ENCODE results near the gene DOCK9. TPM values are rescaled to one million over a fixed set of nuclear protein-coding genes. Genes with fewer than 3 reads are reported as not detected.

Gene DOCK9
- total RNA-seq, 6 donors from 2014 or later = 155 to 284 (median 170) TPM

DNA sequence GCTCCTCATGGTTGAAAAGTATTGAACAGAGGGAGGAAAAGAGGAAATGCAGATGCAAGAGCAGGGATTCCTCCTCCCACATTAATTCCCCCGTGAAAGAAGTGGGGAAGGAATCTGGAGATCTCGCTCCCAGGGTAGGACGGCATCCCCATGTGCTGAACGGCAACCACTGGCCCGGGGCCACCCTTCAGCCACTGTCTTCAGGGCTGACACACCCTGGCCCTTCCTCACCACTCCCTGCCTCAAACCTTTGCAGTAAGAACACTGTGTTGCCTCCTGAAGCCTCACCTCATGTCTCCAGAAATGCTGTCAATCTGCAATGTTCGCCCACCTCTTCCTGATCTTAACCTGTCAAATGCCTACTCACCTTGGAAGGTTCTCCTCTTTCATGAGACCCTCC lies 10.9 kb upstream of the DOCK9 start:
- WGBS, 2 donors = 57 to 64% methylated on average over 6 of the region's 6 CpGs
- Histone ChIP-seq H3K27ac (peak overlapping the region in 1 of 4 donors; percentile 21), H3K4me1 (peaks cover 4 to 36% (median 12%) of the 10 kb centered on the region in 4 donors), H3K36me3 (no peaks in the 10 kb centered on the region), H3K27me3 (no peaks in the 10 kb centered on the region), H3K4me3 (no peak overlapping the region), H3K9me3 (no peaks in the 10 kb centered on the region)
- ATAC-seq (ENCODE audit: low FRiP score in 2 of 2) = no peak
- DNase-seq = peak in 1 of 2 donors; percentile 24
- TF ChIP-seq POLR2A (IDR thresholded peaks at IDR 0.05) = no peak
- no peak for TF ChIP-seq EP300 (IDR thresholded peaks at IDR 0.05)
- TF ChIP-seq POLR2AphosphoS5 (IDR thresholded peaks at IDR 0.05) = no peak
- TF ChIP-seq CTCF (IDR thresholded peaks at IDR 0.05) = no peak

- H3K36me3 ChIP-seq = no peaks in the 10 kb centered on the region
- ATAC-seq (ENCODE audit: low FRiP score in 2 of 2) = no peak
- H3K4me1 ChIP-seq = peaks cover 4 to 36% (median 12%) of the 10 kb centered on the region in 4 donors
- H3K27me3 ChIP-seq = no peaks in the 10 kb centered on the region
- peak overlapping the region in 1 of 4 donors; percentile 21 for H3K27ac ChIP-seq
- no peaks in the 10 kb centered on the region for H3K9me3 ChIP-seq
- WGBS, 2 donors = 63 to 66% methylated on average over 5 of the region's 5 CpGs
- no peak for TF ChIP-seq POLR2A (IDR thresholded peaks at IDR 0.05)
- TF ChIP-seq CTCF (IDR thresholded peaks at IDR 0.05) = no peak
- TF ChIP-seq EP300 (IDR thresholded peaks at IDR 0.05) = no peak
- TF ChIP-seq POLR2AphosphoS5 (IDR thresholded peaks at IDR 0.05) = no peak
- no peak overlapping the region for H3K4me3 ChIP-seq
- no peak for DNase-seq
These were observed 10.4 kb upstream of the DOCK9 start for GRCh38 chr13:98988277-98988676.

DNA sequence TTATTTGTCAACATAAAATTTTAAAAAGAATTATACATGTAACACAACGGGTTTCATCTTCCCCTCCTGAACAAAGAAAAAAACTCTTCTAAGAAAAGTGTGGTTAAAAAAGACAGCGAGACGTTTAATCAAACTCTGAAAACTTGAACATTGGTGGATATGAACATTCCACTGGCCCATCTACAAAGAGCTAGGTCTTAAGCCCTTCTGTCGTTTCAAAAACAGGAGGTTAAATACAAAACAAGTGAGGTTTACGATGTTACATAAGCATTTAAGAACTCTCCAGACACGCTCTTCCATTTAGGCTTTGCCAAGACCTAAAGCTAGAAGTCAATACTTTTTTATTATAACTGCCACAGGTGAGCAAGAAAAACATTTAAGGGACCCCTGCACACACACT lies 9.4 kb upstream of the DOCK9 start:
- DNase-seq (no peak), ATAC-seq (ENCODE audit: low FRiP score in 2 of 2) (no peak)
- Histone ChIP-seq H3K27ac (no peak overlapping the region), H3K9me3 (no peaks in the 10 kb centered on the region), H3K27me3 (no peaks in the 10 kb centered on the region), H3K36me3 (no peaks in the 10 kb centered on the region), H3K4me1 (peaks cover 5 to 36% (median 12%) of the 10 kb centered on the region in 4 donors), H3K4me3 (no peak overlapping the region)
- TF ChIP-seq EP300 (IDR thresholded peaks at IDR 0.05) (no peak), CTCF (IDR thresholded peaks at IDR 0.05) (no peak)
- WGBS, 2 donors = 68 to 71% methylated on average over 6 of the region's 6 CpGs

- H3K36me3 ChIP-seq = no peaks in the 10 kb centered on the region
- peak overlapping the region in 3 of 4 donors; percentile 6 to 57 (median 42) for H3K27ac ChIP-seq
- DNase-seq (no peak), ATAC-seq (ENCODE audit: low FRiP score in 2 of 2) (no peak)
- peaks cover 7 to 43% (median 17%) of the 10 kb centered on the region in 4 donors for H3K4me1 ChIP-seq
- H3K27me3 ChIP-seq = no peaks in the 10 kb centered on the region
- 67 to 68% methylated on average over 8 of the region's 8 CpGs for WGBS, 2 donors
- no peaks in the 10 kb centered on the region for H3K9me3 ChIP-seq
- no peak for TF ChIP-seq CTCF (IDR thresholded peaks at IDR 0.05)
- no peak for TF ChIP-seq POLR2AphosphoS5 (IDR thresholded peaks at IDR 0.05)
- TF ChIP-seq EP300 (IDR thresholded peaks at IDR 0.05) = no peak
- TF ChIP-seq POLR2A (IDR thresholded peaks at IDR 0.05) = no peak
- H3K4me3 ChIP-seq = no peak overlapping the region
These were observed 8.5 kb upstream of the DOCK9 start for GRCh38 chr13:98986226-98986846.

DNA sequence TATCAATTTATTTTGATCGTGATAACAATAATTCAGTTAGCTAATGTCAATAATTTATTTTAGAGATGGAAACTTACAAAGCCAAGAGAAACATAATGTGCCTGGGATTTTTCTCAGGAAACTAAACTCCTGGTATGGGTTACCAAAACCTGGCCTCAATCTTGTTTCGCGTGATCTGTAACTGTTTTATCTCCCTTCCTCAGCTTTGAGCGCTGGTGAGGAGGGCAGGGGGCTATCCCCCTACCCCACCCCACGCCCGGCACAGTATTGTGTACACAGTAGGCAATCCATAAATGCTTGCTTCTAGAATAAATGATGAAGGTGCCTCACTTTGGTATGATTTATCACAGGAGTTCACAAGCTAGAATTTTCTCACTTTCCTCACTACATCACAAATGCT lies 7.7 kb upstream of the DOCK9 start:
- Histone ChIP-seq H3K36me3 (no peaks in the 10 kb centered on the region), H3K27me3 (no peaks in the 10 kb centered on the region), H3K9me3 (no peaks in the 10 kb centered on the region), H3K4me3 (no peak overlapping the region), H3K4me1 (peaks cover 9 to 48% (median 17%) of the 10 kb centered on the region in 4 donors), H3K27ac (peak overlapping the region in 1 of 4 donors; percentile 57)
- DNase-seq = no peak
- TF ChIP-seq POLR2A (IDR thresholded peaks at IDR 0.05) = no peak
- TF ChIP-seq POLR2AphosphoS5 (IDR thresholded peaks at IDR 0.05) = no peak
- no peak for TF ChIP-seq EP300 (IDR thresholded peaks at IDR 0.05)
- TF ChIP-seq CTCF (IDR thresholded peaks at IDR 0.05) = no peak
- peak in 1 of 2 donors; percentile 49 for ATAC-seq (ENCODE audit: low FRiP score in 2 of 2)
- 78 to 91% methylated on average over 6 of the region's 6 CpGs for WGBS, 2 donors

Measured in upper lobe of left lung (tissue), 6 donors.